Osteocyte (in vitro differentiated cells): ENCODE data around the gene WNT16. TPM values are rescaled to one million over a fixed set of nuclear protein-coding genes. Genes with fewer than 3 reads are reported as not detected.

ENCODE experiments used
- DNase-seq: peaks from one replicate; pipeline ENCODE4 v3.0.0; 2021; ENCODE audit warnings: mixed read lengths; ENCODE audit not compliant: unreplicated experiment; ENCODE audit errors: extremely low spot score
- H3K27ac Mint-ChIP-seq: one replicate; pipeline ENCODE4 v1.8.0; 2021; ENCODE audit warnings: mild to moderate bottlenecking, mixed read lengths; ENCODE audit not compliant: unreplicated experiment
- H3K27me3 Mint-ChIP-seq: one replicate; pipeline ENCODE4 v1.8.0; 2021; ENCODE audit warnings: mixed read lengths; ENCODE audit not compliant: unreplicated experiment
- H3K36me3 Mint-ChIP-seq: one replicate; pipeline ENCODE4 v1.8.0; 2021; ENCODE audit warnings: mixed read lengths; ENCODE audit not compliant: unreplicated experiment
- H3K4me1 Mint-ChIP-seq: one replicate; pipeline ENCODE4 v1.8.0; 2021; ENCODE audit warnings: mixed read lengths; ENCODE audit not compliant: unreplicated experiment
- H3K4me3 Mint-ChIP-seq: one replicate; pipeline ENCODE4 v1.8.0; 2021; ENCODE audit warnings: mild to moderate bottlenecking, moderate library complexity, mixed read lengths; ENCODE audit not compliant: unreplicated experiment
- H3K9me3 Mint-ChIP-seq: one replicate; pipeline ENCODE4 v1.8.0; 2021; ENCODE audit warnings: mixed read lengths; ENCODE audit not compliant: unreplicated experiment
- total RNA-seq: library from RNA; stranded (reverse); gene quantifications from 2 replicates; pipeline ENCODE4 v1.2.1, GENCODE V29; 2021
- TF ChIP-seq, protein P1 (sequence below): fragments of 200-600 bp; sonication (generic); IDR thresholded peaks from 2 replicates; pipeline ENCODE4 v1.5.0; 2021; ENCODE audit warnings: antibody characterized with exemption, mild to moderate bottlenecking, moderate library complexity

Gene WNT16
- total RNA-seq, 1 donor from 2014 or later = 0.81 TPM

DNA sequence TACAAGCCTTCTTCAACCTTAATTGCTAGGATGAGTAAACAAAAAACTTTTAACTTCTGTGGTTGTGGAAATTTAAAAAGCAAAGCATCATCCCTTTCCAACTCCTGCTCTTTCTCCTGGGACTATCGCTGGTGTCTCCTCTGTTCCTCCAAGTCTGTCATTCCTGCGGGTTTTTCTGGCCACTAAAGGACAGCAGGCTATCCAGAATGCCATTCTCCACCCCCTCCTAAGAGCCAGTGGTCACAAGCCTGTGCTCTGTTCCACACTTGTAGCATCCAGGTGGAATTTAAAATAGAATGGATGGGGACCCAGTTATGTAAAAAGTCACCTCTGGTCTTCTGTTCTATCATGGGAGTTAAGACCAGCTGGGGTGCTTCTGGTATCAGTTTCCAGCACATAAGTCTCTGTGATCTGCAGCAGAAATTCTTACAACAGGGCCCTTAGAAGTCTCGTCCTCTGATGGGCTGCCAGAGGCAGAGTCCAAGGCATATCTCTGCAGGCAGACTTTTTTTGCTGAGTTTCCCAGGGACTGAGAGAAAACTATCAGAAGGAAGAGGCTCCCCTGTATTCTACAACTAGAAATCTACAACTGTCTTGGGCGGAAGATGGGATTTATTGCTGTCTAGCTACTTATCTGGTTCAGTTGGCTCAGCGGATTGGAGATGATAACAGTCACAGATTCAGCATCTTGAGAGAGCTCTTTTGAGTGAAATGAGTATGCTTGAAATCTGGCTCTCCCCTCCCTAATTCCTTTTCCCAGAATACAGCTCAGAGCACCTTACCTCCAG lies 5.1 kb upstream of the WNT16 start:
- DNase-seq = no peak
- TF ChIP-seq, protein P1, sequence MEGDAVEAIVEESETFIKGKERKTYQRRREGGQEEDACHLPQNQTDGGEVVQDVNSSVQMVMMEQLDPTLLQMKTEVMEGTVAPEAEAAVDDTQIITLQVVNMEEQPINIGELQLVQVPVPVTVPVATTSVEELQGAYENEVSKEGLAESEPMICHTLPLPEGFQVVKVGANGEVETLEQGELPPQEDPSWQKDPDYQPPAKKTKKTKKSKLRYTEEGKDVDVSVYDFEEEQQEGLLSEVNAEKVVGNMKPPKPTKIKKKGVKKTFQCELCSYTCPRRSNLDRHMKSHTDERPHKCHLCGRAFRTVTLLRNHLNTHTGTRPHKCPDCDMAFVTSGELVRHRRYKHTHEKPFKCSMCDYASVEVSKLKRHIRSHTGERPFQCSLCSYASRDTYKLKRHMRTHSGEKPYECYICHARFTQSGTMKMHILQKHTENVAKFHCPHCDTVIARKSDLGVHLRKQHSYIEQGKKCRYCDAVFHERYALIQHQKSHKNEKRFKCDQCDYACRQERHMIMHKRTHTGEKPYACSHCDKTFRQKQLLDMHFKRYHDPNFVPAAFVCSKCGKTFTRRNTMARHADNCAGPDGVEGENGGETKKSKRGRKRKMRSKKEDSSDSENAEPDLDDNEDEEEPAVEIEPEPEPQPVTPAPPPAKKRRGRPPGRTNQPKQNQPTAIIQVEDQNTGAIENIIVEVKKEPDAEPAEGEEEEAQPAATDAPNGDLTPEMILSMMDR = no peak
- peaks cover 10% of the 10 kb centered on the region for H3K4me1 Mint-ChIP-seq
- no peaks in the 10 kb centered on the region for H3K36me3 Mint-ChIP-seq
- H3K9me3 Mint-ChIP-seq = no peaks in the 10 kb centered on the region
- H3K27me3 Mint-ChIP-seq = no peaks in the 10 kb centered on the region
- no peak overlapping the region for H3K4me3 Mint-ChIP-seq
- H3K27ac Mint-ChIP-seq = no peak overlapping the region

DNA sequence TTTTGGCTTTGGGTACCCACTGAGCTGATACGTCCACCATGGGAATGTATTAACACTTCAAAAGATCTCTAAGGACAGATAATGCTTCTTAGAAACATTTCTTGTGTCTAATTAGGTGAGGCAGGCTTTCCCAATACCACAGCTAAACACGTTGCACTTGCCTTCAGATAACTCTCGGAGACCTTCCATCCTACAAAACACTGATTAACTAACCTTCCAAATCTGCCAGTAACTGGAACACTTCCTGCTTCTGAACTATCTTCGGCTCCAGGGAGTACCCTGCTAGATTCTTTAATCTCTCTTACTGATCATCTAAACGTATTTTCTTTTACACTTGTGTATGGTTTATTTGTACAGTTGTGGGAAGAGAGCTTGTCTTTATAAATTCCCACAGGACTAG lies 1.1 kb upstream of the WNT16 start:
- peaks cover 6% of the 10 kb centered on the region for H3K27me3 Mint-ChIP-seq
- TF ChIP-seq, protein P1 = no peak
- no peak overlapping the region for H3K27ac Mint-ChIP-seq
- peaks cover 22% of the 10 kb centered on the region for H3K4me1 Mint-ChIP-seq
- no peaks in the 10 kb centered on the region for H3K9me3 Mint-ChIP-seq
- H3K4me3 Mint-ChIP-seq = no peak overlapping the region
- H3K36me3 Mint-ChIP-seq = no peaks in the 10 kb centered on the region
- DNase-seq = no peak

DNA sequence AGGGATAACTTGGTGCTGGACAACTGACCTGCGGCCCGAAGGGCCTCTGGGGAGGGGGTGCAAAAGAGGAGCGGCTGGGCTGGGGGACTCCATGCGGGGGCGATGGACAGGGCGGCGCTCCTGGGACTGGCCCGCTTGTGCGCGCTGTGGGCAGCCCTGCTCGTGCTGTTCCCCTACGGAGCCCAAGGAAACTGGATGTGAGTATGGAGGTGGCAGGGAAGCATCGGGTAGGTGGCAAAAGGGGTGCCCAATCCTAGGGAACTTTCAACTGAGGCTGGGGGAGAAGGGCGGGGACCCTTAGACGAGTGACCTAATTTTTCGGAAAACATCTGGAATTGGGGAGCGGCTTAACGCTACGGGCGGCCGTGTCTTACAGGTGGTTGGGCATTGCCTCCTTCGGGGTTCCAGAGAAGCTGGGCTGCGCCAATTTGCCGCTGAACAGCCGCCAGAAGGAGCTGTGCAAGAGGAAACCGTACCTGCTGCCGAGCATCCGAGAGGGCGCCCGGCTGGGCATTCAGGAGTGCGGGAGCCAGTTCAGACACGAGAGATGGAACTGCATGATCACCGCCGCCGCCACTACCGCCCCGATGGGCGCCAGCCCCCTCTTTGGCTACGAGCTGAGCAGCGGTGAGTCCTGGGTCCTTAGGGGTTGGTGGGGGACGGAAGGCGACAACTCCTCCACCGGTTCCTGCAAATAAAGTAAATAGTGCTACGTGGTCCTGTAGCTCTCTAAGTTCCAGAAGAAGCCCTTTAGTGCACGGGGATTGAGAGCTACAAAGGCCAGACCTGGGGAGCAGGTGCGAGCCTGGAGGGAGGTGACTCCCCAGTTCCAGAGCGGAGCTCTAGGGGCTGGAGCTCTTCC lies 622 bp downstream of the WNT16 start:
- H3K36me3 Mint-ChIP-seq = no peaks in the 10 kb centered on the region
- no peak for DNase-seq
- H3K27ac Mint-ChIP-seq = peak overlapping the region; percentile 14
- TF ChIP-seq, protein P1 = peak; percentile 36
- no peaks in the 10 kb centered on the region for H3K9me3 Mint-ChIP-seq
- H3K4me1 Mint-ChIP-seq = peaks cover 22% of the 10 kb centered on the region
- peaks cover 6% of the 10 kb centered on the region for H3K27me3 Mint-ChIP-seq
- H3K4me3 Mint-ChIP-seq = peak overlapping the region; percentile 83

DNA sequence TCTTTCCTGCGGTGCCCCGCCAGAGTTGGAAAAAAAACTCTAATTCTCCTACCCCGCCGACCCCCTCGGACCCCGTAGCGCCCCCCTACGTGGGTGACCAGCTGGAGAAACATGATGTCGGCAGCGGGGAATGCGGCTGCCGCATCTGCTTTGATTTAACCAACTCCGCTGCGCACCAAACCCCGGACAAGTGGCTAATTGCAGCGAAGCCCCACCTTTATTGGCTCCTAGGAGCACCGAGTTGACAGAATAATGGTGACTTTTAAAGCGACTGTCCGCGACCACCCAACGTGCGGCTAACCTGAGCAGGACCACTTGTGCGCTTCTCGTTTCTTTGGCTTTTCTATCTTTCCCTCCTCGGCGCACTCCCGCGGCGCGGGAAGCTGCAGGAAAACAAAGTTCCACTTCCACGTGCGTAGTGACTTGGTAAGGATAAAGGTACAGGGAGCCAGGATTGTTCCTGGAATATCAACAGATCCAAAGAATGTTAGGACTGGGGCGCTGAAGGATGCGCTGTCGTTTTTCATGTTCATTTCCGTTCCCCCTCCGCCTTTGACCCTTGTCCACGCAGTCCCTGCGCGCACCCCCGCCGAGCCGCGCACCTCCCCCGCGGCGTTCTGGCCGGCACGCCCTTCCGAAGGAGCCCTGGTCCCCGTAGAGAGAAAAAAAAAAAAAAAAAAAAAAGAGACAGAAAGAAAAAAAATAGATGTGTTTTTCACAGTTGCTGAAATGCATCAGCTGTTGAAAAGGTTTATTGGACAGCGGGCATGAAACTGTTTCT lies 1.4 kb downstream of the WNT16 start:
- H3K36me3 Mint-ChIP-seq = no peaks in the 10 kb centered on the region
- H3K4me1 Mint-ChIP-seq = peaks cover 24% of the 10 kb centered on the region
- no peaks in the 10 kb centered on the region for H3K9me3 Mint-ChIP-seq
- no peak for DNase-seq
- peak overlapping the region; percentile 14 for H3K27ac Mint-ChIP-seq
- H3K27me3 Mint-ChIP-seq = peaks cover 6% of the 10 kb centered on the region
- TF ChIP-seq, protein P1 = no peak
- peak overlapping the region; percentile 83 for H3K4me3 Mint-ChIP-seq
